Activated CD8-positive, alpha-beta memory T cell treated with anti-CD3 and anti-CD28 coated beads, Interleukin-2, amount 50 U/mL, for 24 hours (primary cell): ENCODE measurements around the gene RAMP2.
"Not testable (repeated sequence)": the region's sequence is repeated elsewhere in the genome, so short reads cannot be mapped to it uniquely, and the experiment has no call there.

ENCODE experiments used
- DNase-seq: peaks from one replicate; pipeline ENCODE4 v3.0.0-alpha.2; 2020; ENCODE audit errors: extremely low read depth

The RAMP2 gene

GRCh38 chr17:42769964-42770363 is 8.9 kb downstream of the RAMP2 start:
- DNase-seq, result not testable (repeated sequence)

DNA sequence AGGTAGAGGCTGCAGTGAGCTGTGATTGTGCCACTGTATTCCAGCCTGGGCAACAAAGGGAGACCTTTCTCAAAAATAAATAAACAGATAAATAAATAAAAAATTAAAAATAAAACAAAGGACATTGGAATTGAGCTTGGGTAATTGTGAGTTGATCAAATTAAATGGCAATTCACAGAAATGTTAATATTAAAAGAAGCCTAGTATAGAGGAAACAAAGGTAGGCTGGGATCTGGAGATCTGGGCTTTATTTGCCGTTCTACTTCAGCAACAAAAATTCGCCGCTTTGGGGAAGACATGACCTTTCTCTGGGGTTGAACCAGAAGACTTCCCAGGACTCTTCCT is 11.9 kb downstream of the RAMP2 start:
- no peak for DNase-seq

- DNase-seq, result peak; percentile 60
Observed at GRCh38 chr17:42773290-42774035, 12.4 kb downstream of the RAMP2 start, which contains the start of gene VPS25. VPS25 (plus strand) TSS chr17:42773449; CDS start chr17:42773476, 27 bp downstream.

DNA sequence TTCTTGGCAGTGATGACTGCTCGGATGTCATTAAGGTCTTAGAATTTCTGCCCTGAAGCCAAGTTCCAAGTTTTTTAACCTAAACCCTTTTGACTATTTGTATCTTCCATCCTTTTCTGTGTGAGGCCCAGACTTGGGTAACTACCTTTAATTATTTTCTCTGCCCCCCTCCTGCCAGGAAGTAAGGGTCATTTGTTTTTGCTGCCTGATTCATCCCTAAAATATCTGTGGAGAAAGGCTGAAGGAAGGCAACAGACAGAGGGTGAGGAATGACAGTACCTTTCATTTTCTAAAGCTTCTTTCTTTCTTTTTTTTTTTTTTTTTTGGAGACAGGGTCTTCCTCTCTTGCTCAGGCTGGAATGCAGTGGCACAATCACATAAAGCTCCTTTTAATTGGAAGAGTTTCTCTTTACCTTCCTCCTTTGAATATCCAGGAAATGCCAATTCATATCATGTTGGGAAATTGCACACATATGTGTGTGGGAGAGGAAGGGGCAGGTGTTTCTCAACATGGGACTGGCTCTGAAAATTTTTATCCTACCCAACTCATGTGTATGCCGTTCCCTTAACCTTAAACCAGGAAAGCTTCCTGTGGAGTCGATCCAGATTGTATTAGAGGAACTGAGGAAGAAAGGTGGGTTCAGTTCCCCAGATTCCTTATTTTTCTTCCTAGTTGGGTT is 13.2 kb downstream of the RAMP2 start:
- no peak for DNase-seq

DNA sequence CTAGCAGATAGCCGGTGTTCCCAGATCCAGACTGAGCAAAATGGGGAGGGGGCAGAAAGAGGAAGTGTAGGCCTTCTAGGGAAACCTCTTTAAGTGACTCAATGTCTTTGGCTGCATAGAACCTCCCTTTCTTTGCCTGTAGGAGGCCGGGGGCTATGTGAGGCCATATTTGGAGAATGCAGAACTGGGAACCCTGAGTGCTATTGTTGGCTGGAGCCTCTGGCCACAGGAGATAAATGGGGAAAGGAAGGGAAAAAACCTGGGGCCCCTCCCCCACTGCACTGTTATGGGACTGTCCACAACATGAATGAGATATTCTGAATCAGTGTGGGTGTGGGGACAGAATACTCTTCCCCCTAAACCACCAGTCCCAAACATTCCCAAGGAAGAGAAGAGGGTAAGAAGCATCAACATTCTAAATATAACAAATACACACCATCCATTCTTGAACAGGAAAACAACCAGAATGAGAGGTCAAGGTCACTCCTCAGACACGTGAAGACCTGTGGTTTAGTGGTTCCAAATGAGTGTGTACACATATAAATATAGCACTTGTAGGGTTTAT is 14.6 kb downstream of the RAMP2 start:
- DNase-seq, result no peak

- no peak for DNase-seq
Observed at GRCh38 chr17:42778570-42778969, 17.5 kb downstream of the RAMP2 start.

GRCh38 chr17:42779304-42779935 is 18.4 kb downstream of the RAMP2 start:
- no peak for DNase-seq

- DNase-seq, result no peak
Observed at GRCh38 chr17:42779936-42780850, 19.2 kb downstream of the RAMP2 start, which contains the start of gene WNK4. WNK4 (plus strand) TSS chr17:42780610; CDS start chr17:42780699, 89 bp downstream.

DNA sequence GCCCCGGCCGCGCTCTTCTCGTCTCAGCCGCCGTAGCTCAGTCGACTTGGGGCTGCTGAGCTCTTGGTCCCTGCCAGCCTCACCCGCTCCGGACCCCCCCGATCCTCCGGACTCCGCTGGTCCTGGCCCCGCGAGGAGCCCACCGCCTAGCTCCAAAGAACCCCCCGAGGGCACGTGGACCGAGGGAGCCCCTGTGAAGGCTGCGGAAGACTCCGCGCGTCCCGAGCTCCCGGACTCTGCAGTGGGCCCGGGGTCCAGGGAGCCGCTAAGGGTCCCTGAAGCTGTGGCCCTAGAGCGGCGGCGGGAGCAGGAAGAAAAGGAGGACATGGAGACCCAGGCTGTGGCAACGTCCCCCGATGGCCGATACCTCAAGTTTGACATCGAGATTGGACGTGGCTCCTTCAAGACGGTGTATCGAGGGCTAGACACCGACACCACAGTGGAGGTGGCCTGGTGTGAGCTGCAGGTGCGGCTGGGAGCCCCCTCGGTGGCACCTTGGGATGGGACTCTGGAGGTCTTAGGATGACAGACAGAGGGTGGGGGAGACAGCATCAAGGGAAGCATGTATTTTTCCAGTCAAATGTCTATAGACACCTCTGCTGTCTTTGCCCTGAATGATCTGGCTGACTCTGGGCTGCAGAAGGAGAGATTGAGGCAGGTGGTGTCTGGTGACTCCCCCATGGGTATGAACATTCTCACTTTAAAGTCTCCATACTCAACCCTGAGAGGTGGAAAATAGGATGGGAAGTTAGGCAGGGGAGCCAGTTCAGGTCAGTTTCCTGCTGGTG is 20.0 kb downstream of the RAMP2 start:
- no peak for DNase-seq

- no peak for DNase-seq
Observed at GRCh38 chr17:42781639-42782165, 20.7 kb downstream of the RAMP2 start.

DNA sequence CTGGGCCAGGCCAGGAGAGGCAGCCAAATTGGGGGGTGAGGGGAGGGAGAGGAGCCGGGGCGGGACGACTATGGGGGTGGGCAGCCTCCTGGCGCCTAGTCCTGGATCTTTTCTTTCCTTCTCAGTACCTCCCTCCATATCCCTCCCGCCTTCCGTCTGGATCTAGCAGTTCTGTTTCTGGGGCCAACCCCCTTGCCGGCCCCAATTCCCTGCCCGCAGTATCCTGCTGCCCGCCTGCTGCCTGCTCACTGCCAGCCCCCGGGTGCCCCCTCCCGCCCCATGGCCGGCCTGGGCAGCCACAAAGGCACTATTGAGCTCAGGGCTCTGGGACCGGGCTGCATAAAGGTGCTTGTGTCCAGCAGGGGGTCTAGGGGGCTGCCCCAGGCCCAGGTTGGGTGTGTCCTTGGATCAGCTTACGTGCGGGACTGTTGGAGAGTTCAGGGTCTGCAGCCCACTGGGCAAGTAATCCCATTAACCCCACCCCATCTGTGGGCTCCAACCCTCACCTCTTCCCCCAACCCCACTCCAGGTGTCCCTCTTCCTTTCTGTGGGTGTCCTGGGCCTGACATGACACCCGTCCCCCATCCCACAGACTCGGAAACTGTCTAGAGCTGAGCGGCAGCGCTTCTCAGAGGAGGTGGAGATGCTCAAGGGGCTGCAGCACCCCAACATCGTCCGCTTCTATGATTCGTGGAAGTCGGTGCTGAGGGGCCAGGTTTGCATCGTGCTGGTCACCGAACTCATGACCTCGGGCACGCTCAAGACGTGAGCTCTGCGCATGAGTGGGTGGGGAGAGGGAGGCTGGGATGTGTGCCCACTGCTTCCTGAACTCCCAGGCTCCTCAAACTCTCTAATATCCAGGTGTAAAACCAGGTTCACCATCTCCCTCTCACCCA is 21.4 kb downstream of the RAMP2 start:
- no peak for DNase-seq

DNA sequence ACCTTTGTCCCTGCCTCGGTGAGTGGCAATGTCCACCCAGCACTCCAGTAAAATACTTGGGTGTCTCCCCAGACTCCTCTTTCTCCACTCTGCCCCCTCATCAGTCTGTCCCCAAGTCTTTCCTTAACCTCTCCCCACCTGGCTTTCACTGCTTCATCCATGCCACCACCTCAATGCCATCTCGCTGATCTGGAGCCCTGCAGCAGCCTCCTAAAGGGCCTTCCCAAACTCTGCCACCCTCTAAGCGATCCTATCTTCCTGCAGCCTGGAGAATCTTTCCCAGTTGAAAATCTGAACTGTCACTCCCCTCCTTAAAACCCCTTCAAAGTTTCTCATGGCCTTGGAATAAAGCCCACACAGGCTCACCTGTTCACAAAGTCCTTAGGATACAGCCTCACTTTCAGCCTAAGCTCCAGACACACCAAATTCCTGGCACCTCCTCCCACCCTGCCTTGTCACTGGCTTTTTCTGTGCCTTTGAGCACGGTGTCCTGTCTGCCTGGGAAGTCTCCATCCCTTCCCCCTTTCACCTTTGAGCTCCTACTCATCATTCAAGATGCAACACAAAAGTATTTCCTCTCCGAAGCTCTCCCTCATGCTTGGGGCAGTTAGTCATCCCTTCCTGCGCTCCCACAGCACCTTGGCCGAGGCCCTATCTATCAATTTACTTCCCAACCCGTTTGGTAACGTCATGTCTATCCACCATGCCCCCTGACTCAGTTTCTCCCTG is 22.2 kb downstream of the RAMP2 start:
- no peak for DNase-seq

GRCh38 chr17:42783791-42784138 is 22.7 kb downstream of the RAMP2 start:
- DNase-seq, result no peak

DNA sequence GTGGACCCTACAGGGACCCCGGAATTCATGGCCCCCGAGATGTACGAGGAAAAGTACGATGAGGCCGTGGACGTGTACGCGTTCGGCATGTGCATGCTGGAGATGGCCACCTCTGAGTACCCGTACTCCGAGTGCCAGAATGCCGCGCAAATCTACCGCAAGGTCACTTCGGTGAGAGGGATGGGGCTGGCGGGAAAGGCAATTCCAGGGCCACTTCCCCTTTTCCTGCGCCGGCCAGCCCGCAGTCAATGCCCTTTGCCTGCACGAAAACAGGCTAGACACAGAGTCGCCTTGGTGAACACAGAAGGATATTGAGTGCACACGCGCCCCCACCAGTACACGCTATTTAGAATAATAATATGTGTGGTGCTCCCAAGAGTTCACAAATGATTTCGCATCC is 23.4 kb downstream of the RAMP2 start:
- no peak for DNase-seq

DNA sequence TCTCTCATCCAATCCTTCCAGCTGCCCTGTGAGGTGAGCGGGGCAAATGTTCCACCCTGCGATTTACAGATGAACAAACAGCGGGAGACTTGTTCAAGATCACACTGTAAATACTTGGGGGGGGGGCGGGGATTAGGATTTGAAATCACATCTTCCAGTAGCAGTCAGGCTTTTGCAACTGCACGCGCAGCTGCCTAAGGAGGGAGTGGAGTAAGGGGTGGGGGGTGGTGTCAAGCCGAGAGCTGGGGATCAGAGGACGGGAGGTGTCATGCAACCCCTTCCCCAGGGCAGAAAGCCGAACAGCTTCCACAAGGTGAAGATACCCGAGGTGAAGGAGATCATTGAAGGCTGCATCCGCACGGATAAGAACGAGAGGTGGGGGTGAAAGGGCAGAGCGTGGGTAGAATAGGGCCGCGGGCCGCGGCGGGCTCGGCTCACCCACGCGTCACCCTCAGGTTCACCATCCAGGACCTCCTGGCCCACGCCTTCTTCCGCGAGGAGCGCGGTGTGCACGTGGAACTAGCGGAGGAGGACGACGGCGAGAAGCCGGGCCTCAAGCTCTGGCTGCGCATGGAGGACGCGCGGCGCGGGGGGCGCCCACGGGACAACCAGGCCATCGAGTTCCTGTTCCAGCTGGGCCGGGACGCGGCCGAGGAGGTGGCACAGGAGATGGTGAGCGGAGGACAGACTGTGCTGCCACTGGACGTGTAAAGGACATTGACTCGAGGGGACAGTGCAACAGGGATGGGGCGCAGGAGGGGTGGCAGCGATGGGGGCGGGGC is 24.0 kb downstream of the RAMP2 start:
- no peak for DNase-seq

GRCh38 chr17:42787266-42787665 is 26.2 kb downstream of the RAMP2 start:
- no peak for DNase-seq

DNA sequence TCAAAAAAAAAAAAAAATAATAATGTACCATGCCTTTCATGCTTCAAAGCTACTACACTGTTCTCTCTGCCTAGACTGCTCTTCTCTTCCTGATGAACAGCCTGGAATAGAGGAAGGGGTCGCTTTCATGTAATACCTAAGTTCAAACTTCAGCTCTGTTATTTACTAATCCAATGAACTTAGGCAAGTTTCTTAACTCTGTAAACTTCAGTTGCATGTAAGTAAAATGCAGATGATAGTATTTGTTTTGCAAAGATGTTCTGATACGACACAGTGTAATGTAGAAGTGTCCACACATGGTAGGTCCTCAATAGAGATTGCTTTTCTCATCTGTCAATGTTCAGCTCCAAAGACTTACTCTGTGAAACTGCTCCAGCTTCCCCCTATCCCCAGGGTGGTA is 30.9 kb downstream of the RAMP2 start:
- no peak for DNase-seq

DNA sequence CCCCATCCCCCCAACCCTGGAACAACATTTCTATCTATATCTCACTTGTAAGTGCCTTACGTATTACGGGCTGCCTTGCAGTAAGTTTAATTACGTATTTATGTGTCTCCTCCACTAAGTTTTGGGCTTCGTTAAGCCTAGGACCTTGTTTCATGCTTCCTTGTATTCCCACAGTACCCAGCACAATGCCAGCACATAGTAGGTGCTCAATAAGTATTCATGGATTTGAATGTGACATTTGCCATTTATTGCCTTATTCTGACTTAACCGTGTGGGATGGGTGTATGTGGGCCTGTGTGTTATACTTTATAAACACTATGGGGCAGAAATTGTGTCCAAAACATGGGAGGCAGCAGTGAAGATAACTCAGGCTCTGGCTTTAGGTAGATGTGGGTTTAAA is 31.5 kb downstream of the RAMP2 start:
- no peak for DNase-seq
